Testis (tissue), 3 donors: Measurements from ENCODE around the gene ART4. TPM values are rescaled to one million over a fixed set of nuclear protein-coding genes. Genes with fewer than 3 reads are reported as not detected.

Experiments
- DNase-seq: peaks from one replicate; pipeline ENCODE4 v3.0.0-alpha.2; 2019
- H3K27ac ChIP-seq, 2 donors: fragments of 200-600 bp; sonication (generic); one replicate each; pipeline ENCODE4 v1.5.1; 2019
- H3K27me3 ChIP-seq: fragments of 200-600 bp; sonication (generic); one replicate; pipeline ENCODE4 v1.5.1; 2019
- H3K36me3 ChIP-seq: fragments of 200-600 bp; sonication (generic); one replicate; pipeline ENCODE4 v1.5.1; 2017; ENCODE audit warnings: low read depth; ENCODE audit errors: missing control alignments
- H3K4me1 ChIP-seq: fragments of 200-600 bp; sonication (generic); one replicate; pipeline ENCODE4 v1.5.1; 2019
- H3K4me3 ChIP-seq, 2 donors: fragments of 200-600 bp; sonication (generic); one replicate each; pipeline ENCODE4 v1.5.1; 2017 to 2019
- H3K9me3 ChIP-seq: fragments of 200-600 bp; sonication (generic); one replicate; pipeline ENCODE4 v1.5.1; 2017
- POLR2A ChIP-seq: fragments of 450-650 bp; IDR thresholded peaks from one replicate; pipeline ENCODE4 v1.6.1; 2017; ENCODE audit warnings: antibody characterized with exemption, mild to moderate bottlenecking, moderate library complexity
- WGBS, 2 donors: methylation state at CpG; one replicate each; pipeline ENCODE4 v1.1.5; 2018; 5-methylcytosine and 5-hydroxymethylcytosine counted together
- intact Hi-C: fragments of 100-400 bp; cut with DNase I; formaldehyde crosslinking; loops from one replicate; pipeline ENCODE4 v1.15.1; 2023; ENCODE audit warnings: low total_unique reads
- polyA plus RNA-seq: library from polyadenylated mRNA; stranded (reverse); fragments of 350-450 nt; fragmentation: Illumina TruSeq; extraction: RNeasy Lipid Tissue Mini Kit (QIAGEN cat#74804); gene quantifications from one replicate; pipeline ENCODE4 v1.2.3, GENCODE V29; 2014; ENCODE audit warnings: low read depth, low replicate concordance; ENCODE audit not compliant: insufficient read depth
- total RNA-seq, 2 donors: library from RNA; depleted of rRNA; stranded (reverse); fragments of >200 nt; gene quantifications; one replicate each; pipeline ENCODE4 v1.2.3, GENCODE V29; 2016
- TF ChIP-seq, protein P1 (sequence below), 3 experiments: fragments of 450-650 bp in 2 of 3; fragments of 200-600 bp in 1 of 3; sonication (generic) in 1 of 3; IDR thresholded peaks; one replicate each; pipeline ENCODE4 v1.5.1; 2016 to 2019; ENCODE audit warnings: antibody characterized with exemption in 3 of 3, mild to moderate bottlenecking in 2 of 3, moderate library complexity in 1 of 3

ART4 gene
- total and polyA plus RNA-seq, 3 donors from 2014 or later: 0.16 to 1.4 (median 0.57) TPM

GRCh38 chr12:14780859-14781258, 62.5 kb downstream of the ART4 start:
- TF ChIP-seq, protein P1, sequence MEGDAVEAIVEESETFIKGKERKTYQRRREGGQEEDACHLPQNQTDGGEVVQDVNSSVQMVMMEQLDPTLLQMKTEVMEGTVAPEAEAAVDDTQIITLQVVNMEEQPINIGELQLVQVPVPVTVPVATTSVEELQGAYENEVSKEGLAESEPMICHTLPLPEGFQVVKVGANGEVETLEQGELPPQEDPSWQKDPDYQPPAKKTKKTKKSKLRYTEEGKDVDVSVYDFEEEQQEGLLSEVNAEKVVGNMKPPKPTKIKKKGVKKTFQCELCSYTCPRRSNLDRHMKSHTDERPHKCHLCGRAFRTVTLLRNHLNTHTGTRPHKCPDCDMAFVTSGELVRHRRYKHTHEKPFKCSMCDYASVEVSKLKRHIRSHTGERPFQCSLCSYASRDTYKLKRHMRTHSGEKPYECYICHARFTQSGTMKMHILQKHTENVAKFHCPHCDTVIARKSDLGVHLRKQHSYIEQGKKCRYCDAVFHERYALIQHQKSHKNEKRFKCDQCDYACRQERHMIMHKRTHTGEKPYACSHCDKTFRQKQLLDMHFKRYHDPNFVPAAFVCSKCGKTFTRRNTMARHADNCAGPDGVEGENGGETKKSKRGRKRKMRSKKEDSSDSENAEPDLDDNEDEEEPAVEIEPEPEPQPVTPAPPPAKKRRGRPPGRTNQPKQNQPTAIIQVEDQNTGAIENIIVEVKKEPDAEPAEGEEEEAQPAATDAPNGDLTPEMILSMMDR (IDR thresholded peaks at IDR 0.05): no peak
- no peak for TF ChIP-seq POLR2A
- intact Hi-C loops: no loop called here
- H3K27ac ChIP-seq: no peak overlapping the region

DNA sequence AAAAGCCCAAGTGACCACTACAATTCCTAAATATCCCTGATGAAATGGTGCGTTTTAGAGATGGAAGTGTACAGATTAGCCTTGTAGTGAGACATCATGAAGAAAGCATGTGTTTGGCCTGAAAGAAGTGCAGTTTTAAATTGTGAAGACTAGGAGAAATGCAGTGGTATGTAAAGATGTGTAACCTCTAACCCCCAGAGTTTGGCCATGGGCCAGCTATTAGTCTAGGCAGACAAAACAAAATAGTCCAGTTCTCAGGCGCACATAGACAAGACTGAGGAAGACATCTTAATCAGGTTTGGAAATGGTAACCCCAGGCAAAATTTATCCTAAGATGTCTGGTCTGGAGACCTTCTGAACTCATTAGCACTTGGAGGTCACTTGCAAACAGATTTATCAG, 63.5 kb downstream of the ART4 start:
- 89 to 98% methylated on average over 2 of the region's 2 CpGs for WGBS, 2 donors
- TF ChIP-seq, protein P1 (IDR thresholded peaks at IDR 0.05): no peak
- TF ChIP-seq POLR2A: no peak

More at GRCh38 chr12:14780859-14781258, 62.5 kb downstream of the ART4 start:
- no peak overlapping the region for H3K4me3 ChIP-seq
- H3K27me3 ChIP-seq: no peaks in the 10 kb centered on the region
- H3K9me3 ChIP-seq: no peaks in the 10 kb centered on the region
- no peak for DNase-seq
- peaks cover 5% of the 10 kb centered on the region for H3K4me1 ChIP-seq
- H3K36me3 ChIP-seq: no peaks in the 10 kb centered on the region
- WGBS, 2 donors: 83 to 85% methylated on average over 3 of the region's 3 CpGs

GRCh38 chr12:14777271-14777670, 66.1 kb downstream of the ART4 start:
- H3K36me3 ChIP-seq: no peaks in the 10 kb centered on the region
- intact Hi-C loops: no loop called here
- TF ChIP-seq POLR2A: no peak
- TF ChIP-seq, protein P1 (IDR thresholded peaks at IDR 0.05): no peak
- H3K4me3 ChIP-seq: no peak overlapping the region
- no peak for DNase-seq
- peaks cover 8% of the 10 kb centered on the region for H3K4me1 ChIP-seq
- no peaks in the 10 kb centered on the region for H3K27me3 ChIP-seq
- H3K9me3 ChIP-seq: no peaks in the 10 kb centered on the region
- WGBS, 2 donors: 56 to 74% methylated on average over 3 of the region's 3 CpGs
- H3K27ac ChIP-seq: no peak overlapping the region

More for the DNA sequence above, 63.5 kb downstream of the ART4 start:
- no peak overlapping the region for H3K27ac ChIP-seq
- peaks cover 8% of the 10 kb centered on the region for H3K4me1 ChIP-seq
- H3K27me3 ChIP-seq: no peaks in the 10 kb centered on the region
- H3K4me3 ChIP-seq: no peak overlapping the region
- intact Hi-C loops: no loop called here
- H3K9me3 ChIP-seq: no peaks in the 10 kb centered on the region
- no peak for DNase-seq
- no peaks in the 10 kb centered on the region for H3K36me3 ChIP-seq

- no peak for DNase-seq
- H3K36me3 ChIP-seq: no peaks in the 10 kb centered on the region
- peaks cover 14% of the 10 kb centered on the region for H3K4me1 ChIP-seq
- H3K27ac ChIP-seq: no peak overlapping the region
- no peak for TF ChIP-seq POLR2A
- TF ChIP-seq, protein P1 (IDR thresholded peaks at IDR 0.05): no peak
- no peaks in the 10 kb centered on the region for H3K27me3 ChIP-seq
- WGBS, 2 donors: 63 to 76% methylated on average over 5 of the region's 5 CpGs
- no peak overlapping the region for H3K4me3 ChIP-seq
- H3K9me3 ChIP-seq: no peaks in the 10 kb centered on the region
- intact Hi-C loops: no loop called here
Measured at GRCh38 chr12:14776236-14776961, 66.9 kb downstream of the ART4 start.

- no peaks in the 10 kb centered on the region for H3K36me3 ChIP-seq
- TF ChIP-seq, protein P1 (IDR thresholded peaks at IDR 0.05): no peak
- TF ChIP-seq POLR2A: no peak
- H3K9me3 ChIP-seq: no peaks in the 10 kb centered on the region
- DNase-seq: no peak
- H3K27me3 ChIP-seq: no peaks in the 10 kb centered on the region
- H3K27ac ChIP-seq: peak overlapping the region; percentile 90 to 93
- H3K4me1 ChIP-seq: peaks cover 15% of the 10 kb centered on the region
- 34 to 49% methylated on average over 1 of the region's 1 CpG for WGBS, 2 donors
- intact Hi-C loops: no loop called here
- H3K4me3 ChIP-seq: peak overlapping the region; percentile 77 to 85
Measured at GRCh38 chr12:14775636-14775980, 67.7 kb downstream of the ART4 start.
